CD4-positive, alpha-beta T cell (primary cell): ENCODE data around the gene CMPK2. TPM values are rescaled to one million over a fixed set of nuclear protein-coding genes. Genes with fewer than 3 reads are reported as not detected.

Experiments
- ATAC-seq: fragments of 200-7000 bp; cut with Tn5 transposase; one replicate; pipeline ENCODE4 v1.10.0; 2022; ENCODE audit warnings: mild to moderate bottlenecking; ENCODE audit not compliant: poor library complexity
- CTCF ChIA-PET: fragments of 350-600 bp; sonication (Branson Sonifier 250); formaldehyde crosslinking; loops from one replicate; lab custom pipeline; 2021; ENCODE audit warnings: antibody characterized with exemption, inconsistent platforms; lab: Charles Lee
- POLR2A ChIA-PET: fragments of 350-600 bp; sonication (Branson Sonifier 250); formaldehyde crosslinking; loops from one replicate; lab custom pipeline; 2021; ENCODE audit warnings: antibody characterized with exemption, inconsistent platforms; lab: Charles Lee
- DNase-seq, 14 experiments: peaks; one replicate each; pipeline ENCODE4 v3.0.0-alpha.2; 2013 to 2020; ENCODE audit warnings: mixed read lengths in 2 of 14
- H3K27ac ChIP-seq, 2 donors: one replicate each; pipeline versions ENCODE4 v1.5.1 to v1.7.0; 2013; ENCODE audit warnings: low read length in 2 of 2, low read depth in 1 of 2, mild to moderate bottlenecking in 1 of 2
- H3K27me3 ChIP-seq, 2 experiments: 1 replicate in 1 of 2; 2 replicates in 1 of 2; pipeline versions ENCODE4 v1.6.1 to v1.7.0; 2013; ENCODE audit warnings: low read length in 2 of 2, control low read depth in 1 of 2, mild to moderate bottlenecking in 1 of 2, moderate library complexity in 1 of 2; ENCODE audit not compliant: insufficient read depth in 2 of 2, control insufficient read depth in 1 of 2
- H3K36me3 ChIP-seq: one replicate; pipeline ENCODE4 v1.6.1; 2013; ENCODE audit warnings: low read length, control low read depth; ENCODE audit not compliant: insufficient read depth
- H3K4me1 ChIP-seq: one replicate; pipeline ENCODE4 v1.6.1; 2013; ENCODE audit warnings: low read length, control low read depth; ENCODE audit not compliant: insufficient read depth
- H3K4me3 ChIP-seq: one replicate; pipeline ENCODE4 v1.5.1; 2013; ENCODE audit warnings: mild to moderate bottlenecking, low read length, moderate library complexity
- H3K9me3 ChIP-seq, 2 experiments: 1 replicate in 1 of 2; 2 replicates in 1 of 2; pipeline versions ENCODE4 v1.6.1 to v1.7.0; 2013; ENCODE audit warnings: low read length in 2 of 2, mild to moderate bottlenecking in 2 of 2, control low read depth in 1 of 2, moderate library complexity in 1 of 2; ENCODE audit not compliant: control insufficient read depth in 1 of 2, insufficient read depth in 1 of 2
- H3K27ac Mint-ChIP-seq: one replicate; pipeline ENCODE4 v1.8.0; 2020; ENCODE audit warnings: mixed read lengths
- H3K27me3 Mint-ChIP-seq: one replicate; pipeline ENCODE4 v1.8.0; 2021; ENCODE audit warnings: mixed read lengths
- H3K36me3 Mint-ChIP-seq: one replicate; pipeline ENCODE4 v1.8.0; 2021; ENCODE audit warnings: low read depth, mixed read lengths
- H3K4me1 Mint-ChIP-seq: one replicate; pipeline ENCODE4 v1.8.0; 2021; ENCODE audit warnings: low read depth, mixed read lengths
- H3K4me3 Mint-ChIP-seq: one replicate; pipeline ENCODE4 v1.8.0; 2020; ENCODE audit warnings: mild to moderate bottlenecking, mixed read lengths
- H3K9me3 Mint-ChIP-seq: one replicate; pipeline ENCODE4 v1.8.0; 2020; ENCODE audit warnings: mixed read lengths
- intact Hi-C, 2 experiments: fragments of 100-400 bp; cut with DNase I in 1 of 2; cut with micrococcal nuclease in 1 of 2; formaldehyde crosslinking; loops; one replicate each; pipeline versions ENCODE4 v1.15.1 to v1.9.0; 2023 to 2025; cut with DNase I, micrococcal nuclease
- polyA plus RNA-seq, 2 donors: library from polyadenylated mRNA; unstranded; fragments of 120-200 nt; gene quantifications; one replicate each; pipeline ENCODE4 v1.2.1, GENCODE V29; 2013
- total RNA-seq, 174 experiments: library from RNA in 2 of 174; stranded (reverse) in 2 of 174; gene quantifications; one replicate each; pipeline ENCODE4 v1.2.3 and lab custom pipeline; 2021 to 2026
- TF ChIP-seq, protein P1 (sequence below): fragments of 200-600 bp; IDR thresholded peaks from one replicate; pipeline ENCODE4 v1.8.0; 2022; ENCODE audit warnings: antibody characterized with exemption, mild to moderate bottlenecking

The CMPK2 gene, protein sequence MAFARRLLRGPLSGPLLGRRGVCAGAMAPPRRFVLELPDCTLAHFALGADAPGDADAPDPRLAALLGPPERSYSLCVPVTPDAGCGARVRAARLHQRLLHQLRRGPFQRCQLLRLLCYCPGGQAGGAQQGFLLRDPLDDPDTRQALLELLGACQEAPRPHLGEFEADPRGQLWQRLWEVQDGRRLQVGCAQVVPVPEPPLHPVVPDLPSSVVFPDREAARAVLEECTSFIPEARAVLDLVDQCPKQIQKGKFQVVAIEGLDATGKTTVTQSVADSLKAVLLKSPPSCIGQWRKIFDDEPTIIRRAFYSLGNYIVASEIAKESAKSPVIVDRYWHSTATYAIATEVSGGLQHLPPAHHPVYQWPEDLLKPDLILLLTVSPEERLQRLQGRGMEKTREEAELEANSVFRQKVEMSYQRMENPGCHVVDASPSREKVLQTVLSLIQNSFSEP
- total RNA-seq = 1 to 10 TPM; 6.5 to 7.6 TPM
- 8.0 TPM for polyA plus RNA-seq (2013, experiment 1 of 2)
- 4.1 TPM for polyA plus RNA-seq (2013, experiment 2 of 2)
- total RNA-seq (lab: John Stamatoyannopoulos, UW) = 2.0 to 418 (median 10.7) reads per million in 172 experiments

DNA sequence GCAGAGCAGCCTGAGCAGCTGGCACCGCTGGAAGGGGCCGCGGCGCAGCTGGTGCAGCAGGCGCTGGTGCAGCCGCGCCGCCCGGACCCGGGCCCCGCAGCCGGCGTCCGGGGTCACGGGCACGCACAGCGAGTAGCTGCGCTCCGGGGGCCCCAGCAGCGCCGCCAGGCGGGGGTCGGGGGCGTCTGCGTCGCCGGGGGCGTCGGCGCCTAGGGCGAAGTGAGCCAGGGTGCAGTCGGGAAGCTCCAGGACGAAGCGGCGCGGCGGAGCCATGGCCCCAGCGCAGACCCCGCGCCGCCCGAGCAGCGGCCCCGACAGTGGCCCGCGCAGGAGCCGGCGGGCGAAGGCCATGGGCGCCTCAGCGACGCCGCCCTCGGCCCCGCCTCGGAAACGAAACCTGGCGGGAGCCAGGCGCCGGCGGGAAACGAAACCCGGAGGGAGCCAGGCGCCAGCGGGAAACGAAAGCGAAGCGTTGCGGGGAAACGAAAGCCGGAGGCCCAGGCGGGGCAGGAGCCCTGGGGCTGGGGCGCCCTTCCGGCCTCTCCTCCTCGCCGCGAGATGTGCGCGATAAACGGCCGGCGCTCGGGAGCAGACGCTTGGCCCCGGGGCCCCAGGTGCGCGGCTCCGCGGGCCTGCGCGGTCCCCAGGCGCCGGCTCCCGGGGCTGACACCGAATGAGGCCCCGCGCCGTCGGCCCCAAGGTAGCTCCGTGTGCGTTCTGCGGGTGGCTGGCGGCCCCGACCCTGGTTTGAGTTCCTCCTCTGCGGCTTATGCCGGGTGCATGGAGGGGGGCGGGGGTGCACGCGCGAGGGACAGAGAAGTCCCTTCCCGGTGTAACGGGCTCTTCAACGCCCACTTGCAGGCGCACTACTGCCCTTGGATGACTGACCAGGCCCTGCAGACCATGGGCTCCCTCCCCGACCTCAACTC lies at the start of gene CMPK2:
CMPK2 (minus strand) TSS at position 562 of the 929 bp plus-strand sequence; CDS start at position 351, 211 bp downstream.
- Mint-ChIP-seq H3K27me3 (no peaks in the 10 kb centered on the region), H3K4me1 (peaks cover 20% of the 10 kb centered on the region), H3K36me3 (peaks cover 34% of the 10 kb centered on the region), H3K27ac (peak within 1 kb of the TSS; percentile 86), H3K9me3 (peaks cover 1% of the 10 kb centered on the region), H3K4me3 (peak within 1 kb of the TSS; percentile 96)
- TF ChIP-seq, protein P1, sequence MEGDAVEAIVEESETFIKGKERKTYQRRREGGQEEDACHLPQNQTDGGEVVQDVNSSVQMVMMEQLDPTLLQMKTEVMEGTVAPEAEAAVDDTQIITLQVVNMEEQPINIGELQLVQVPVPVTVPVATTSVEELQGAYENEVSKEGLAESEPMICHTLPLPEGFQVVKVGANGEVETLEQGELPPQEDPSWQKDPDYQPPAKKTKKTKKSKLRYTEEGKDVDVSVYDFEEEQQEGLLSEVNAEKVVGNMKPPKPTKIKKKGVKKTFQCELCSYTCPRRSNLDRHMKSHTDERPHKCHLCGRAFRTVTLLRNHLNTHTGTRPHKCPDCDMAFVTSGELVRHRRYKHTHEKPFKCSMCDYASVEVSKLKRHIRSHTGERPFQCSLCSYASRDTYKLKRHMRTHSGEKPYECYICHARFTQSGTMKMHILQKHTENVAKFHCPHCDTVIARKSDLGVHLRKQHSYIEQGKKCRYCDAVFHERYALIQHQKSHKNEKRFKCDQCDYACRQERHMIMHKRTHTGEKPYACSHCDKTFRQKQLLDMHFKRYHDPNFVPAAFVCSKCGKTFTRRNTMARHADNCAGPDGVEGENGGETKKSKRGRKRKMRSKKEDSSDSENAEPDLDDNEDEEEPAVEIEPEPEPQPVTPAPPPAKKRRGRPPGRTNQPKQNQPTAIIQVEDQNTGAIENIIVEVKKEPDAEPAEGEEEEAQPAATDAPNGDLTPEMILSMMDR = no peak
- Histone ChIP-seq H3K36me3 (peaks cover 8% of the 10 kb centered on the region), H3K27ac (peak within 1 kb of the TSS in 1 of 2 donors; percentile 46), H3K4me1 (peaks cover 19% of the 10 kb centered on the region), H3K4me3 (peak within 1 kb of the TSS; percentile 93), H3K9me3 (no peaks in the 10 kb centered on the region), H3K27me3 (no peaks in the 10 kb centered on the region)
- DNase-seq (peak; percentile 60 to 97 (median 74)), ATAC-seq (peak; percentile 74)
- POLR2A ChIA-PET = interaction anchor here (0.8 to 6.6 kb wide), 15 partner anchors 13 to 1817 kb away, joined by 3 to 132 read pairs (median 5); partner anchors contain the start of genes ID2, RNF144A and RSAD2
- CTCF ChIA-PET = interaction anchor here (1.0 to 5.3 kb wide), 14 partner anchors 14 to 166 kb away, joined by 3 to 38 read pairs (median 4); partner anchors contain the start of gene RSAD2
- intact Hi-C loops = loop anchor here (1.0 to 5.0 kb wide), 3 partner anchors 12 to 39 kb away; partner anchors contain the start of gene RSAD2 (in 1 of the 2)

DNA sequence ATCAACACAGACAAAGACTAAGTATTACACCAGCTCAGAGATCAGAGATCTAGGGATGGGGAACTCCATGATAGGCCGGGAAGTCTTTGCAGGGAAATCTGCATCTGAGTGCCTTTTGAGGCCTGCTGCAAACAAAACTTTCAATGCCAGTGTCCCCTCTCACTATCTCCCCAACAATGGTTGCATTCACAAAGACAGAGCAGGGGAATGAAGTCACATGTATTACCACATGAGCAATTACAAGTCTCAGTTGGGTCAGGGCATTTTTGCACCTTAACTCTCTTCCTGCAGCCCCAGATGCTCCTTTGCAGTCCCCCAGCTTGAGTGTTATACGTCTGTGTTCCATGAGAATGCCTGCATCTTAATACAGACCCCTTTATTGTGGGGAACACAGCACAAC lies 49.7 kb upstream of the CMPK2 start:
- H3K27me3 ChIP-seq = no peaks in the 10 kb centered on the region
- H3K36me3 ChIP-seq = no peaks in the 10 kb centered on the region
- H3K9me3 ChIP-seq = peaks cover 0 to 10% of the 10 kb centered on the region in 2 experiments
- ATAC-seq (no peak), DNase-seq (no peak)
- peaks cover 81% of the 10 kb centered on the region for H3K4me1 ChIP-seq
- Mint-ChIP-seq H3K36me3 (peaks cover 9% of the 10 kb centered on the region), H3K27me3 (no peaks in the 10 kb centered on the region), H3K27ac (peak overlapping the region; percentile 85), H3K9me3 (no peaks in the 10 kb centered on the region), H3K4me1 (peaks cover 82% of the 10 kb centered on the region), H3K4me3 (peak overlapping the region; percentile 82)
- ChIA-PET CTCF (interaction anchor here (1.0 to 5.5 kb wide), 3 partner anchors 19 to 99 kb away, joined by 3 to 41 read pairs (median 3); partner anchors contain the start of gene CMPK2), POLR2A (interaction anchor here (2.5 kb wide), 1 partner anchor 18 kb away, joined by 13 read pairs; no protein-coding TSS in a partner anchor)
- H3K4me3 ChIP-seq = no peak overlapping the region
- TF ChIP-seq, protein P1 = no peak
- intact Hi-C loops = loop anchor here in 1 of 2 experiments (5.0 to 10.0 kb wide), 2 partner anchors 97 to 1769 kb away; partner anchors contain the start of gene ID2
- H3K27ac ChIP-seq = peak overlapping the region in 1 of 2 donors; percentile 81
